ENCODE measurements around the gene IFT22. TPM values are rescaled to one million over a fixed set of nuclear protein-coding genes. Genes with fewer than 3 reads are reported as not detected.
A peak's percentile ranks its signal among the peaks of the same experiment; 100 is the strongest.
"Not testable (repeated sequence)": the region's sequence is repeated elsewhere in the genome, so short reads cannot be mapped to it uniquely, and the experiment has no call there.

The IFT22 gene
- total and polyA plus RNA-seq, 12 donors, result 11.3 to 44.1 (median 32.5) TPM

DNA sequence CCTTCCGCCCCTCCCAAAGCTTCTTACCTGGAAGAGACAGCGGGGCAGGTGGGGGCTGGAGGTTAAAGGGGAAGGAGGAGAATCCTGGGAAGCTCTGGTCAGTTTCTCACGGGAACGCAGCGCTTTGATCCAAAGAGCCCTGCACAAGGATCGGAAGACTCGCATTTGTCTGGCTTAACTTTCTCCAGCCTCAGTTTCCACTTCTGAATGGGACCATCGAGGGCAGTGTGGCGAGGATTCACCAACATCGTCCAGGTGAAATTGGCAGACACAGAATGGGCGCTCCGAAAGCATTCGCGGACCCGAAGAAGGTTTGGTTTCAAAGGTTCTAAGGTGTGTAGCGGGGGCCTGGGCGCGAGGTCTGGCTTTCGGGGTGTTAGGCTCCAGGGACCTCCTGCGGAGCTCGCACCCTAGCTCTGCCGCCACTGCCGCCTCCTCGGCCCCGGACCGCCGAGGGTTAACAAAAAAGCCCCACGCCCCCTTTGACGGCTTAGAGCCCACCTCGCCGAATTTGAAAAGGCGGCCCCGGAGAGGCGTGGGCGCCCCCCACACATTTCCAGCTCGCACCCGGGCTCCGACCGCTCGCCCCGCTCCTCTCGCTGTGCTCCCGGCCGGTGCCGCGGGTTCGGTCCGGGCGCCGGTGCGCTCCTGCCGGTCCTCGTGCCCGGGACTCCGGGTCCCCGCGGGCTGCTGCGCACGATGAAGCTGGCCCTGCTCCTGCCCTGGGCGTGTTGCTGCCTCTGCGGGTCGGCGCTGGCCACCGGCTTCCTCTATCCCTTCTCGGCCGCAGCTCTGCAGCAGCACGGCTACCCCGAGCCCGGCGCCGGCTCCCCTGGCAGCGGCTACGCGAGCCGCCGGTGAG is 41.0 kb upstream of the IFT22 start, which contains the start of gene COL26A1:
TSS of gene COL26A1 (plus strand) at position 542 of the 862 bp plus-strand sequence. CDS start at position 700, 158 bp downstream.
- WGBS, 2 donors, result 12 to 17% methylated on average over 72 to 76 of the region's 76 CpGs
- Histone ChIP-seq H3K27me3 (peaks cover 0 to 63% (median 41%) of the 10 kb centered on the region in 7 donors), H3K27ac (peak within 1 kb of the TSS in 1 of 10 donors; percentile 43), H3K9me3 (no peaks in the 10 kb centered on the region), H3K36me3 (no peaks in the 10 kb centered on the region), H3K4me1 (peaks cover 0 to 21% (median 16%) of the 10 kb centered on the region in 9 donors), H3K4me3 (peak within 1 kb of the TSS; percentile 48 to 64 (median 58))
- DNase-seq (peak; percentile 10 to 35), ATAC-seq (peak; percentile 42 to 80 (median 72))
- TF ChIP-seq, protein P1, sequence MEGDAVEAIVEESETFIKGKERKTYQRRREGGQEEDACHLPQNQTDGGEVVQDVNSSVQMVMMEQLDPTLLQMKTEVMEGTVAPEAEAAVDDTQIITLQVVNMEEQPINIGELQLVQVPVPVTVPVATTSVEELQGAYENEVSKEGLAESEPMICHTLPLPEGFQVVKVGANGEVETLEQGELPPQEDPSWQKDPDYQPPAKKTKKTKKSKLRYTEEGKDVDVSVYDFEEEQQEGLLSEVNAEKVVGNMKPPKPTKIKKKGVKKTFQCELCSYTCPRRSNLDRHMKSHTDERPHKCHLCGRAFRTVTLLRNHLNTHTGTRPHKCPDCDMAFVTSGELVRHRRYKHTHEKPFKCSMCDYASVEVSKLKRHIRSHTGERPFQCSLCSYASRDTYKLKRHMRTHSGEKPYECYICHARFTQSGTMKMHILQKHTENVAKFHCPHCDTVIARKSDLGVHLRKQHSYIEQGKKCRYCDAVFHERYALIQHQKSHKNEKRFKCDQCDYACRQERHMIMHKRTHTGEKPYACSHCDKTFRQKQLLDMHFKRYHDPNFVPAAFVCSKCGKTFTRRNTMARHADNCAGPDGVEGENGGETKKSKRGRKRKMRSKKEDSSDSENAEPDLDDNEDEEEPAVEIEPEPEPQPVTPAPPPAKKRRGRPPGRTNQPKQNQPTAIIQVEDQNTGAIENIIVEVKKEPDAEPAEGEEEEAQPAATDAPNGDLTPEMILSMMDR (IDR thresholded peaks at IDR 0.05), result no peak
- intact Hi-C loops (cut with DNase I), result loop anchor here (5.0 to 10.0 kb wide), 5 partner anchors 50 to 180 kb away; no protein-coding TSS in a partner anchor

DNA sequence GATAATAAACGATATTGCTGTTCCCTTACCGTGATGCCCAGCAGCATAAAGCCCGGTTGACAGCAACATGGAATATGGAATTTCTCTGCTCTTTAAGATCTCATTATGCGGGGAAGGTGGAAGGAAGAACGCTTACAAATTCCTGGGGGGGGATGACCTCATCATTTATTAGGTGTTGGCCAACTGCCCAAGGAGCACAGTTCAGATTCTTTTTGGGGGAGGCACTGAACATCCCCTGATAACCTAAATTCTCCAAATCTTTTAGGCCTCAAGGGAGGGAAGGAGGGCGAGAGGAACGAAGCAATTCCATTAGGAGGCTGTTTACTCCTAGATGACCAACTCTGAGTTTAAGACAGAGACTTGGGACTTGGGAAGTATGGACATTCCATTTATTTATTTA is 35.8 kb upstream of the IFT22 start:
- WGBS, 2 donors, result 55 to 57% methylated on average over 7 of the region's 7 CpGs
- TF ChIP-seq, protein P1 (IDR thresholded peaks at IDR 0.05), result no peak
- ATAC-seq, result no peak

DNA sequence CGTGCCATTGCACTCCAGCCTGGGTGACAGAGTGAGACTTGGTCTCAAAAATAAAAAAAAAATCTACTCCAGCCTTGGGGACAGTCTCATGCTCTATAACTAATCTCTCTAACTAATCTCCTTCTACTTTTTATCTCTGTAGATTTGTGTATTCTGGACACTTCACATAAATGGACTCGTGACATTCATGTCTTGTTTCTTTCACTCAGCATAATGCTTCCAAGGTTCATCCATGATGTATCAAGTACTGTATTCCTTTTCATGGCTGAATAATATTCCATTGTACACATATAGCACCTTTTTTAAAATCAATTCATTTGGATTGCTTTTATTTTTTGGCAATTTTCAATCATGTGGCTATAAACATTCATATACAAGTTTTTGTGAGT is 31.3 kb upstream of the IFT22 start:
- no peaks in the 10 kb centered on the region for H3K9me3 ChIP-seq
- H3K4me3 ChIP-seq, result no peak overlapping the region
- H3K36me3 ChIP-seq, result no peaks in the 10 kb centered on the region
- DNase-seq, result no peak
- no peaks in the 10 kb centered on the region for H3K4me1 ChIP-seq
- TF ChIP-seq, protein P1 (IDR thresholded peaks at IDR 0.05), result no peak
- peaks cover 0 to 45% (median 4%) of the 10 kb centered on the region in 7 donors for H3K27me3 ChIP-seq
- 54 to 79% methylated on average over 2 of the region's 2 CpGs for WGBS, 2 donors
- intact Hi-C loops (cut with DNase I), result no loop called here
- no peak for ATAC-seq
- H3K27ac ChIP-seq, result no peak overlapping the region

More for the DNA sequence above, 35.8 kb upstream of the IFT22 start:
- no peak for DNase-seq
- no peak overlapping the region for H3K27ac ChIP-seq
- no peaks in the 10 kb centered on the region for H3K36me3 ChIP-seq
- peaks cover 0 to 2% (median 0%) of the 10 kb centered on the region in 9 donors for H3K4me1 ChIP-seq
- no peaks in the 10 kb centered on the region for H3K9me3 ChIP-seq
- intact Hi-C loops (cut with DNase I), result no loop called here
- H3K4me3 ChIP-seq, result no peak overlapping the region
- H3K27me3 ChIP-seq, result peaks cover 0 to 30% (median 2%) of the 10 kb centered on the region in 7 donors

DNA sequence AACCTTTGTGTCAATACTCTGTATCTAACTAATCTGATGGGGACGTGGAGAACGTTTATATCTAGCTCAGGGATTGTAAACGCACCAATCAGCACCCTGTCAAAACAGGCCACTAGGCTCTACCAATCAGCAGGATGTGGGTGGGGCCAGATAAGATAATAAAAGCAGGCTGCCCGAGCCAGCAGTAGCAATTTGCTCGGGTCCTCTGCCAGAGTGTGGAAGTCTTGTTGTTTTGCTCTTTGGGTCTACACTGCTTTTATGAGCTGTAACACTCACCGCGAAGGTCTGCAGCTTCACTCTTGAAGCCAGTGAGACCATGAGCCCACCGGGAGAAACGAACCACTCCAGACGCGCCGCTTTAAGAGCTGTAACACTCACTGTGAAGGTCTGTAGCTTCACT is 27.7 kb upstream of the IFT22 start:
- DNase-seq; intact Hi-C loops (cut with DNase I); H3K4me1 ChIP-seq; H3K9me3 ChIP-seq; H3K27ac ChIP-seq; H3K4me3 ChIP-seq; ATAC-seq; H3K36me3 ChIP-seq: not testable (repeated sequence)
- WGBS, 2 donors, result 67 to 68% methylated on average over 12 of the region's 12 CpGs
- peaks cover 0 to 45% (median 4%) of the 10 kb centered on the region in 7 donors for H3K27me3 ChIP-seq

DNA sequence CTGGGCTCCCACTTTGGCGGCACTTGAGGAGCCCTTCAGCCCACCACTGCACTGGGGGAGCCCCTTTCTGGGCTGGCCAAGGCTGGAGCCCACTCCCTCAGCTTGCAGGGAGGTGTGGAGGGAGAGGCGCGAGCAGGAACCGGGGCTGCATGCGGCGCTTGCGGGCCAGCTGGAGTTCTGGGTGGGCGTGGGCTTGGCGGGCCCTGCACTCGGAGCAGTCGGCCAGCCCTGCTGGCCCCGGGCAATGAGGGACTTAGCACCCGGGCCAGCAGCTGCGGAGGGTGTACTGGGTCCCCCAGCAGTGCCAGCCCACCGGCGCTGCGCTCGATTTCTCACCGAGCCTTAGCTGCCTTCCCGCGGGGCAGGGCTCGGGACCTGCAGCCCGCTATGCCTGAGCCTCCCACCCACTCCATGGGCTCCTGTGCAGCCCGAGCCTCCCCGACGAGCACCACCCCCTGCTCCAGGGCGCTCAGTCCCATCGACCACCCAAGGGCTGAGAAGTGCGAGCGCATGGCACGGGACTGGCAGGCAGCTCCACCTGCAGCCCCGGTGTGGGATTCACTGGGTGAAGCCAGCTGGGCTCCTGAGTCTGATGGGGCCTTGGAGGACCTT is 26.9 kb upstream of the IFT22 start:
- WGBS, 2 donors, result 88 to 89% methylated on average over 14 to 25 of the region's 32 CpGs
- intact Hi-C loops (cut with DNase I); DNase-seq; H3K27ac ChIP-seq; ATAC-seq; H3K36me3 ChIP-seq; H3K4me3 ChIP-seq; H3K4me1 ChIP-seq; H3K9me3 ChIP-seq: not testable (repeated sequence)
- H3K27me3 ChIP-seq, result peaks cover 0 to 40% (median 6%) of the 10 kb centered on the region in 7 donors

Measured in heart right ventricle (tissue), 16 donors.